Measurements from ENCODE around the gene GPR39.

GPR39 gene

DNA sequence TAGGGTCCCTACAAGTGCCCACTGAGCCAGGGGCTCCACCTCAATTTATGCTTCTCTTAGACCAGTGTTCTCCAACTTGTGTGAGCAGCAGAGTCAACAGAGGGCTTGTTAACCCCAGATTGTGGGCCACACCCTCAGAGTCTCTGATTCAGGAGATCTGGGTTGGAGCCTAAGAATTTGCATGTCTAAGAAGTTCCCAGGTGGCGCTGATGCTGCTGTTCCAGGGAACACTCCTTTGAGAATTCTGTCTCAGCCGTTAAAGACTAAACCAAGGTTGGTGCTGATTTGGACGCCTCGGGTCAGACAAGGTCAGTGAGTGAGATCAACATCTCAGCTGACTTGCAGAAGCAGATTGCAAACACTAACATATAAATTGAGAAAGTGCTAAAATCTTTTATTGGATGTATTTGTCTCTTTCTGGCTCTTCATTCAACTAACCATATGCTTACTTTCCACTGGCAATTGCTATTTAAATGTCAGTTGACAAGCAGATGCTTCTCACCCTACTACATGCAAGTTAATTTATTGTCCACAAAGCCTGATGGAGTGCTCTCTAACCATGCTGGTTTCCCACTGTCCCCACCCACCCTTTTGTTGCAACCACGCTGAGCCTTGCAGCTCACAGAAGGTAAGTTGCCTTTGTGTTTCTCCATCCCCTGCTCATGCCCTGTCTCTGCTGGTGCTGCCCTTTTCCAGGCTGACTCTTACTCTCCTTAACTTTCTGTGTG lies 221.9 kb downstream of the GPR39 start:
- DNase-seq (ENCODE audit: low spot score): no peak
- TF ChIP-seq CTCF (IDR thresholded peaks at IDR 0.05; ENCODE audit: extremely low read depth, missing control alignments): no peak

DNA sequence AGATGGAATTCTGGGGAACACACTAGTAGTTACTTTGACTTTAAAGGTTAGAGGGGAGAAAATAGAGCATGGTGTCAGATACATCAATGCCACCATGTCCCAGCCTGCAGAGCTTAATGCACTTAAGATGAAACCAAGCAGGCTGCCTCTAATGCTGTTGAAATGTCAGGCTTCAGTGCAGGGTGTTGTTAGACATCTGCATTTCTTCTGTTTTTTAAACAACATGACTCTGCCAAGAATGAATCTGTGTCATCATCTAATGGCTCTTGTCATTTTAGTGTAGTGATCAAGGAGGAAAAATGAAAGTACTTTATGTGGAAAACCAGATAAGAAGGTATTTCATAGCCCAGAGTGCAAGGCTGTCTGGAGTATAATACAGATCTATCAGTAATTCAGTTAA lies 223.5 kb downstream of the GPR39 start:
- DNase-seq (ENCODE audit: low spot score): no peak
- TF ChIP-seq CTCF (IDR thresholded peaks at IDR 0.05; ENCODE audit: extremely low read depth, missing control alignments): no peak

GRCh38 chr2:132641819-132642218 lies 225.2 kb downstream of the GPR39 start:
- DNase-seq (ENCODE audit: low spot score): no peak
- TF ChIP-seq CTCF (IDR thresholded peaks at IDR 0.05; ENCODE audit: extremely low read depth, missing control alignments): no peak

DNA sequence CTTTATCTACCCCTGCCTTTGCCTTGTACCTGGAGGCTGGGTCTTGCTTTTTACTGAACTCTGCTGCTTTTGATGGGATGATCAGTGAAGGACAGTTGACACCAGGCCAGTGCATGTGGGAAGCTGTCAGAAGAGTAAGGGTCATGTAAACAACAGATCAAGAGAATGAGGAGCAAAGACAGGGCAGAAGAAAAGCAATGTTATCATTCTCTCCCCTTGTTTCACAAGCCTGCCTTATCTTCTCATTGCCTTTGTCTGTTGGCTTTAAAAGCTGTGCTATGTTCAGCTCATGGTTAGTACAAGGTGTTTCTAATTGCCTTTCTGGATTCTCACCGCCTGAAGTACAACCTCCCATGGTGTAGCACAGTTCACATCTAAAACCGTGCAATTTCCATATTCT lies 225.8 kb downstream of the GPR39 start:
- DNase-seq (ENCODE audit: low spot score): no peak
- no peak for TF ChIP-seq CTCF (IDR thresholded peaks at IDR 0.05; ENCODE audit: extremely low read depth, missing control alignments)

- no peak for DNase-seq (ENCODE audit: low spot score)
- TF ChIP-seq CTCF (IDR thresholded peaks at IDR 0.05; ENCODE audit: extremely low read depth, missing control alignments): no peak
Observed at GRCh38 chr2:132645176-132645575, 228.6 kb downstream of the GPR39 start.

GRCh38 chr2:132645722-132646539 lies 229.3 kb downstream of the GPR39 start:
- TF ChIP-seq CTCF (IDR thresholded peaks at IDR 0.05; ENCODE audit: extremely low read depth, missing control alignments): no peak
- DNase-seq (ENCODE audit: low spot score): no peak

GRCh38 chr2:132646540-132647108 lies 230.0 kb downstream of the GPR39 start:
- TF ChIP-seq CTCF (IDR thresholded peaks at IDR 0.05; ENCODE audit: extremely low read depth, missing control alignments): no peak
- DNase-seq (ENCODE audit: low spot score): no peak
